GM21526 (cell line): Measurements from ENCODE around the gene PRKCA.
"Not testable (repeated sequence)": the region's sequence is repeated elsewhere in the genome, so short reads cannot be mapped to it uniquely, and the experiment has no call there.

Experiments
- ATAC-seq: cut with Tn5 transposase; IDR thresholded peaks from one replicate; pipeline ENCODE4 v1.9.1; 2021; ENCODE audit warnings: moderate library complexity; ENCODE audit not compliant: unreplicated experiment, low FRiP score

Gene PRKCA

DNA sequence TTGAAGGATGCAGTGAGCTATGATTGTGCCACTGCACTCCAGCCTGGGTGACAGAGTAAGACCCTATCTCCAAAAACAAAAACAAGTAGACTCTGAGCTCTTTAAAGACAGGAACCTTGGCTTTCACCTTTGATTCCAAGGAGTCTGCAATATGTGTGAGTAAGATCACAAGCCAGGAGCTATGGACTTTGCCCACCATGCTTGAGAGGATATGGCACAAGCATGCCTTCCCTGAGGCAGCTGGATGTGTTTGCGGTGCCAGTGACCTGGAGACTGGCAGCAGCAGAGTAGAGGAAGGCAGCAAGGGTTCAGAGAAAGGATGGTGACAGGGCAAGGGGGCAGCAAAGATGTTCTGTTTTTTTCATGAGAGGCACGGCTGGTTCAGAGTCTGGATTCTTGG, 14.5 kb upstream of the PRKCA start:
- no peak for ATAC-seq

DNA sequence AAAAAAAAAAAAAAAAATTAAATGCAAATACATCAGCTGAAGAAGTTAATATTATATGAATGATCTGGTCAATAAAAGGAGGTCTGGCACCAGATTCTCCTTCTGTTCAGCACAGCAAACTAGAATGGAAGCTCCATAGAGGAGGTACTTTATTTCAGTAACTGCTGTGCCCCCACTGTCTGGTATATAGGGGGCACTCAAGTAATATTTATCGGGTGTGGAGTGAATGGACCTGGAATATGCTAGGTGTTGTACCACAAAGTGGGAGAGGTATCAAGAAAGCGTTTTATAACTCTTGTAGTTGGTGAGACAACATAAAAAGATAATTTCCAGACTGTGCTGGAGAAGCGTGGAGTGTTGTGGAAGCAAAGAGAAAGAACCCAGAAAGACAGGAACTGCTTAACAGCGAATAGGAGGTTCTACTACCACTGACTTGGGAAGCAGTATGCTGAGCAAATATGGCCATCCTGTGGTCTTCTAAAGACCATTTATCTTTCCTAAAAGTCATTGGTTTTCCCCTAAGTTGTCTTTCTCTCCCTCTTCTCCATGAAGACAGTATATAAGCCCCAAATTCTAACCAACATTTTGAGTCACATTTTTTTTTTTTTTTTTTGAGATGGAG, 12.2 kb upstream of the PRKCA start:
- ATAC-seq: no peak

DNA sequence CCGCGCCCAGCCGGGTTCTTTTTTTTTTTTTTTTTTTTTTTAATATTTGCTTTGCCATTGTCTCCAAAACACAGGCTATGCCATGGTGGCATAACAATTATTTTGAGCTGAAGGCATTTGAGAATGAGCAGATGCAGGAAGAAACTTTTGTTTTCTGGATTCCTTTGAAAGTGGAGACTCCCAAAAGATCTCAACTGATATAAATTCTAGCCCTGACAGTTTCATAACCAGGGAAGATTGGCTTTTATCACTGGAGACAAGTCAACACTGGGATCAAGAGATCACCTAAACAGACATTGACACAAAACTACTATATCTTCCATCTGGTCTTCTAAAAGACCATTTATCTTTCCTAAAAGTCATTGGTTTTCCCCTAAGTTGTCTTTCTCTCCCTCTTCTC, 10.1 kb upstream of the PRKCA start:
- no peak for ATAC-seq

DNA sequence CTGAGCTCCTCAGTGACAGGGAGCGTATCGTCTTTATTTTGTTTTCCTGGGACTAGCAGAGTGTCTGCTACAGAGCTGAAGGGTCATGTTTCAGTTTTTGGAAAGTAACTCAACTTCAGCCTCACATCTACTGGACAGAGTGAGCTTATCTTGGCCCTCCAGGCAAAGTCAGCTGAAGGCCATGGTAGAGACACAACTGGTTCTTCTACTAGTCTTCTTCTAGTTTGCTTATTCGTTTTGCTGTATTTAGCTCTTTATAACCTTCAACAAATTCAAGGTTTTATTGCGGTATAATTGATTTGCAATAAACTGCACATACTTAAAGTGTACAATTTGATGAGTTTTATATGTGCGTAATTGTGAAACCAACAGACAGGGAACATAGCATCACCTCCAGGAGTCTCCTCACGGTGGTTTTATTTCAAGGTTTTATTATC, 6.1 kb upstream of the PRKCA start:
- no peak for ATAC-seq

DNA sequence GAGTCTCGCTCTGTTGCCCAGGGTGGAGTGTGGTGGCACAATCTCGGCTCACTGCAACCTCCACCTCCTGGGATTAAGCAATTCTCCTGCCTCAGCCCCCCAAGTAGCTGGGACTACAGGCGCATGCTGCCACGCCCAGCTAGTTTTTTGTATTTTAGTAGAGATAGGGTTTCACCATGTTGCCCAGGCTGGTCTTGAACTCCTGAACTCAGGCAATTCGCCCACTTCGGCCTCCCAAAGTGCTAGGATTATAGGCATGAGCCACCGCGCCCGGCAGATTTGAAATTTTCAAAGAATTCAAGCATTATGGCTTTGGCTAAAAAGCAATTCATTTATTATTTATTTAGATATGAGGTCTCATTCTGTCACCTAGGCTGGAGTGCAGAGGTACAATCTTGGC, 5.0 kb upstream of the PRKCA start:
- ATAC-seq: not testable (repeated sequence)

DNA sequence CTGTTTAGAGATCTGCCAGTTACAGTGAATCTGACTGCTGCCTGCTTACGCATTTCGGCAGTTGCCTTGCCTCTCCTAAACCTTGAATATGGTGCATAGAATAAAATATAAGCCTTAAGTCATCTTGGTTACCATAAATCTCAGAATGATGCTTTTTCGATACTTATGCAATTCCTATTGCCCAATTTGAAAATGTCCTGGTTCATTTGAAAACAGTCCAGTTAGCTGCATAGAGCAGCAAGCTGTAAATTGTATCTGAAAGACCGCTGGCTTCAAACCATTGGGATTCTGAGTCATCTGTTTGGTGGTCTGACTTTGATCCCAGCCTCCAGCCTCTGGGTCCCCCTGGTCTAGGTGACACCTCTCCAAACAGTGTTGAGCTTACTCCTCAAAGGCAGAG, 2.7 kb upstream of the PRKCA start:
- no peak for ATAC-seq

DNA sequence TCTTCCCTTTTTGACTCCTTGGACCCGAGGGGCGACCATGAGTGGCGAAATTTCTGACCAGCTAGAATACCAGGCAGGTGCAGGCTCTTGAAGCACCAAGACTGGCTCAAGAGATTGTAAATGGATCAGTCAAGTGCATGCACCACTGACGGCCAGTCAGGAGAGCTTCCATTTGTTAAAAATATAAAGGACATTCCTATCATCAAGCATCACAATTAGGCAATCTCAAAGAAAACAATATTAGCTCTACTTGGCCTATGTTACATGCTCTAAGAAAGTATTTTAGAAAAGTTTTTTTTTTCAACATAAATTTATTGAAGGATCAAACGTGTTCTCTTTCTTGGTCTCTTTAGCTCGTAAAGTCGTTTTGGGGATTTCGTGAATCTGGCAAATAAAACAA, 1.5 kb upstream of the PRKCA start:
- ATAC-seq: no peak

DNA sequence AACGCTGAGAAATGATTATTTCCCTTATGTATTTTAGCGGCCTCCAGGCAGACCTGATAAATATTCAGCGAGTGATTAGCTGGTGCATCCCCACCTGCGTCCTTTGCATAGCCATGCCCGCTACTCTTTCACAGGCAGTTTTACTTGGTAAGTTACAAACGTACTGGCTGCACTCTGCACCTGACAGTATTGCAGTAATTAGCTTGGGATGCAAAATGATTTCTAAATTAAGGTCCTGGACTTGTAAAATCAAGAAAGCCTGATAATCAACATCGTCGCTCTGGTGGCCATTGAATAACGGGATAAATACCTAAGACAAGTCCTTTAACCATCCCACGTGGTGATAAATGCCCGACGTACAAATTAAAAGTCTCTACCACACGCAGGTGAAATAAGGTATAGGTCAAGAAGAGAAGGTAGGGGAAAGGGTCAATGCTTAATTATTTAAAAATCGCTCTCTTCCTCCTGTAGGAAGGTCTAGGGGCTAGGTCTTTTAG, 998 bp upstream of the PRKCA start:
- ATAC-seq: no peak

DNA sequence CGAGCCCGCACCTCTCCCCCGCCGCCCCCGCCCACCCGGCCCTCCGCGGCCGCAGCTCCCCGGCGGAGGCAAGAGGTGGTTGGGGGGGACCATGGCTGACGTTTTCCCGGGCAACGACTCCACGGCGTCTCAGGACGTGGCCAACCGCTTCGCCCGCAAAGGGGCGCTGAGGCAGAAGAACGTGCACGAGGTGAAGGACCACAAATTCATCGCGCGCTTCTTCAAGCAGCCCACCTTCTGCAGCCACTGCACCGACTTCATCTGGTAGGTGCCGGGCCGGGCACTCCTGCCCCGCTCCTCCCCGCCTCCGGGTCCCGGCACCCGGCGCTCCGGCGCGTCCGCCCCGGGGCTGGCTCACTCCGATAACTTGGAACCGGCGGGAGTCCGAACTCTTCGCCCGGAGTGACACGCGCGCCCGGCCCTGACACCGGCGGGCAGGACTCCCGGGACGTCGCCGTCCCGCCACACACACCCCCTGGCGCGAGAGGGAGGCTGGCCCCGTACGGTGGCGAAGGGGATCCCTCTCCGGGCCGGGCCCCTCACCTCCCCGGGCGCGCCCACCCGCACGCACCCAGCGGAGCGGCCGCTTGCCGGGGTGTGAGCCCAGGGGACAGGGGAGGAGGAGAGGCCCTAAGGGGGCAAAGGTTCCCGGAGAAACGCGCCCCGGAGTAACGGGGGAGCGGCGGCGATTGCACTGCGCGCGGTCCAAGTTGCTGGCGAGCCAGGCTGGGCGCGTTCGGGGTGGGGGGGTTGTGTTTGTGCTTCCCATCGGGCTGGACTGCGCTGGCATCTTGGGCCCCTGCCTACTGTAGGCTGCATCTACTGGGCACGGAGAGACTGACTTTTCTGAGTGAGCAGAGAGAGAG, 581 bp downstream of the PRKCA start:
- ATAC-seq: no peak

DNA sequence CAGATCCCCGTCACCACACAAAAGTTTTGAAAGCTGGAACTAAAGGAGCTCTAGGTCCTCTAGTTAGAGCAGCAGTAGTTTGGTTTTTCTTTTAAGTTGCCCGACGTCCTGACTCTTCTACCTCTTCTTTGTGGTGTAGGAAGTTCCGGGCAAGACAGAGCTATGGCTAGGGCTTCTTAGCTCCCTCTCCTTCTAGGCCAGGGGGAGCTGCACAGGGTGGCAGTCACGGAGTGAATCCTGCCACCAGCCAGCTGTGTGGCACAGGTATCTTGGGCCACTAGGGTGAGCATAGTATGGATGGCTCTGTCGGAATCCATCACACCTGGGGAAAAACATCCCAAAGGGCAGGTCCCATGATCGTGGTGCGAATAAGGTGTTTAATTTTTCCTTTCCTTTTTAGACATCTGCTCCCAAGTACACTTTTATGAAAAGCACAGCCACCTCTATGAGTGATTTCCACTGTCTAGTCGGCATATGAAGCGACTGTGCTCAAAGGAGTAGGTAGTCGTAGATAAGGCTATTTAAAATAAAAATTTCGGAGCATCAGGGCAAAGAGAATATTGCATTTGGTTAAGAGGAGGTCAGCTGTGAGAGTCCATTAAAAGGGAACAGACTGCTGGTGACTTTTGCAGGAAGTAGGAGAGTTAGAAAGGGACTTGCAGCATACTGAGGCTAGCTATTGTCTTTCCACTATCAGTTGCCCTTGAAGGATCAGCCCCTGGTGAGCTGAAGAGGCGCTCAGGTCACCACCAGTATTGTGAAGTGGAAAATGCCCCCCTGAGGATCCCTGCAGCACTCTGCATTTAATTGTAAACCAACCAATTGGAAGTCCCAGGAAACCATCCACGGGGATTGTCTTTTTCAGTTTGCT, 2.1 kb downstream of the PRKCA start:
- no peak for ATAC-seq

DNA sequence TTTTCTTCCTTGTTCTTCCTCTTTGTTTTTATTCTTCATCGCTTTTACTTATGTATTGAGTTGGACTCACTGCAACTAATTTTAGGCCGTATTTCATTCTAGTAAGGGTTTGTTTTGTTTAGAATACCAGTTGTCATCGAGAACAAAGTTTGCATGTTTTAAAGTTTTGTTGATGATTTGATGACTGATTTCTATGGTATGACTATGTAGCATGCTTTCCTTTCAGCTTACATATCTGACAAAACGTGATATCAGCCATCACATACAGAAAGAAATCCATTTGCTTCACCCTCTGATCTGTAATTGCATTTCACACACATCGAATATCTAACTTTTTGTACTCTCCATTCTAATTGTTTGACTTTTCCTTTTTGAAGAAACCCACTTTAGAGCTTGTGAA, 4.0 kb downstream of the PRKCA start:
- ATAC-seq: no peak

DNA sequence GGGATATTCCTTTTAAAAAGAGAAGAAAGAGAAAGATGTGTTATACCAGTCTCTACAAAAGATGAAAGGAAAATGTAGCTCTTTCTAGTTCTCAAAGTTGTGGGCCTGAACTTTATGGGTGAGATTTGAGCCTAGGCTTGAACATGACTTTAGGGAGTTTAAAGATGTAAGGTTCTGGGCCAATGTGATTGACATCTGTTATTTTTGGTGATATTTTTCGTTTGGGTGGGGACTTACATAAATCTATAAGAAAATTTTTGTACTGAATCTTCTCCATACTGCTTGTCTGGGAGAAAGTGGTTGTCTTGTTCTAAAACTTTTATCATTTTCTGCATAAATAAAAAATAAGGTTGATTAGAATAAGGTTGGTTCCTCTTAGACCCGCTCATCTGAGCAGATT, 4.8 kb downstream of the PRKCA start:
- no peak for ATAC-seq

DNA sequence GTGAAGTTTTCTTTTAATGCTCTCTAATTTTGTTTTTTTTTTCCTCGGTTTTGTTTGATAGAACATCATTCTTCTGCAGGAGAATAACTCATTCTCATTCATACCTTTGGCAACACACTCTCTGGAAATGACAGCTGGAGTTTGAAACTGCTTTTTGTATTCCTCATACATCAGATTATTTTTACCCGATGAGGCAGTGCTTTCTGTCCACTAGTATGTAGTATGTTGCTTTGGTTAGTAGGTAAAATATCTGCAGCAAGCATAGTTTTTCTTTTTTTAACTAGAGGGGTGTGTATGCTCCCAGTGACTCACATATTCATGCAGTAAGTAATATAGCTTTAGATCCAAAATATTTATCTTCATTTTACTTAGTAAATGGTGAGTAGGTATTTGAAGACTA, 6.4 kb downstream of the PRKCA start:
- no peak for ATAC-seq

DNA sequence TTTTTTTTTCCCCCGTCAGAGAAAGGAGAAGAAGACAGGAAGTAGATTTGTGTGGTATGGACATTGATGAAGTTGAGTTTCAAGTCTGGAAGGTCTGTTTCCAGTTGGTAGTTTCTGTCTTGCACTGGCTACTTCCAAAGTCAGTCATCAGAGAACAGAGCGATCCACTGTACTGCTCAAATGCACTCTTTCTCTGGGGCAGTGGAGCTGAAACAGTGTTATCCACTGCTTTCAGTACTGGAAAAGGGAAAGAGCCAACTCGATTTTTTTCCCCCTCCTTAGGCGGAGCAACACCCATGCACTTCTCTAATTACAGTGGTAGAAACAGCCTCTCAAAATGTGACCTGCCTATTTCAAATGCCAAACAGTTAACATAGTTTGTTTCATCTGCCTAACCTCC, 7.4 kb downstream of the PRKCA start:
- ATAC-seq: no peak

DNA sequence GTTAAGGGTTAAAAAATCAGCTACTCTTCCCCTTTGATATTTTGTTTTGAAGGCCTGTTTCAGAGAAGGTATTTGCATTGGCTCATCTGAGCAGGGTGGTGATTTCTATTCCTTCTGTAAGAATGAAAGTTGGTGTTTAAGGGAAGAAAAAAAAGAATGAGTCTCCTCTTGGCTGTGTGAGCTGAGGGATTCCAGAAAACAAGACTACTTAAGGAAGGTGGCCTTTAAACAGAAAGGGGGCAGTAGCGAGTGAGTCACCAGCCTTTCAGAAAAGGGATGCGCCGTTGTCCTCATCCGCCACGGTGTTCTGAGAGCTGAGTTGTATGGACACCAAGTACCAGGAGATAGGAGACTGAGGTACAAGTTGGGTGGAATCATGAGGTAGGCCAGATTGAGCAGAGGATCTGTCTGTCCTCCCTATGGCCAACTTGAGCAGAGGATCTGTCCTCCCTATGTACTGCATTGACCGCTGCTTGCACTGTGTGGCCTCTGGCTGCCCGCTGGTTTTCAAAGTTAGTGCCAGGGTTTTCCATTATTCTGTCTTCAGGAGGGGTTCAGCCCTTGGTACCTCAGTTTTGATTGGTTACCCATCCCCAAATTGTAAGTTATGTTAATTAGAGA, 8.2 kb downstream of the PRKCA start:
- no peak for ATAC-seq

DNA sequence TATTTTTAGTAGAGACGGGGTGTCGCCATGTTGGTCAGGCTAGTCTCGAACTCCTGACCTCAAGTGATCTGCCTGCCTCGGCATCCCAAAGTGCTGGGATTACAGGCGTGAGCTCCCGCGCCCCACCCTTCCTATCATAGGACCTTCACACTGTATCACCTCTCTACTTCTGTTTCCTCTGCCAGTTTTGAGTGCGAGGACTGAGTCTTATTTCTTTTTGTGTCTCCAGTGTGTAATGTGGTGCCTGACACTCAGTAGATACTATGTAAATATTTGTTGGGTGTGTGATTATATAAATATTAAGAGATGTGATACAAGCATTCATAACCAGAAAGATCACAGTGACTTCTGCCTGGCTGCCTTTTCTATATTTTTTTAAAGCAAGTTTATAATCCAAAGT, 10.5 kb downstream of the PRKCA start:
- ATAC-seq: no peak

DNA sequence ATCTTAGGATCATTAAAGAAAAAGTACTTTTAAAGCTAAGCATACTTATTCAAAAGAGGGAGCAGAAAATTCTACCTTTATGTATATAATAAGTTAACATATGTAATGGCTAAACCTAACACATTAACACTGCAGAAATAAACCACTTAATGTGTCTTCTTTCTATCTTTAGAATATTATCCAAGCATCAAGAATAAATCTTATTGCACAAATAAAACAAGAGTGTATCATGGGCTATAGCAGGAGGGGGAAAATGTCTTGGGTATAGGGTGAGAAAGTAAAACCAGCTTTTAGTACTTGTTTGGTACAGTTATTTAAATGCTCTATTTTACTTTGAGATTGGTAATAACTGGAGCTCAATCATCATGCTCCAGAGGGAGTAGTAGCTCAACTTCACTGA, 10.9 kb downstream of the PRKCA start:
- ATAC-seq: no peak

DNA sequence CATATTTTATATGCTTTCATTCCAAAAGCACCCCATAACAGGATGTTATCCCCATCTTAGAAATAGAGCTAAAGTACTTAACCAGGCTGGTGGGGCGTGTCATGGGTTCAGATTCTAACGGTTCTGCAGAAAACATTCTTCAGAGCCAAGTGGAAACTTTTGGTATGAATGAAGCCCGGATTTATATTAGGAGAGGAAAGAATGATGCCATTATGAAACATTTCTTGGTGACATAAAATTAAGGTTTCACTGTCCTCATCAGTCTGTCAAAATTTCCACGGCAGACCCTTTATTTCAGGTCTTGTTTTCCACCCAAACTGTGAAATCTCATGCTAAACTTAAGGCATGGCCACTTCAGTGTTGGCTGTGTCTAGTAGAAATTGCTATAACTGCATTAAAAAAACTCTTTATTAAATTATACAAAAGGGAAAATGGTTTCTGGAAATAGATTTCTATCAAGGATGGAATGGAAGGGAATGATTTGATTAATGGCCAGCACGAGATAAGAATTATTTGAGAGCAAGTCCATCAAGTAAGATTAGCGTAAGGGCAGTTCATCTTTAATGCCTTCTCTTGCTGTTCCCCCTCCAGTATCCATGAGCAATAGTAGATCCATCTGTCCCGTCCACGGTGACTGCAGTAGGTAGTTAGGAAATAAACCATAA, 11.7 kb downstream of the PRKCA start:
- no peak for ATAC-seq

DNA sequence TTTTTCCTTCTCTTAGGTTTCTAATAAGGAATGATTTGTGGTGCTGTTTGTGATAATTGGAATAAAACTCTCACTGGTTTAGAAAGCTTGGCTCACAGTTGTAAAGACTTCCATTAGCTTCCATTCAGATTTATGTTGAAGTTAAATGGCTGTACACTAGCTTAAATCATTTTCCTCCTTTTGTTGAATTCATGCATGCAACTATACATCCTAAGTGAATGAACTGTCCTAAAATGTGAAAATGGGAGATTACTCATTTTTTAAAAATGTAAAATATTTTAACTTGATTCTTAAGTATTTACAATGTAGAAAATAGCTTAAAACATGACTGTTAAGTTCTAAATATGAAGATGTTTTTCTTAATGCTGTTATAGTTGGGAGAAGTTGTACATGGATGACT, 15.2 kb downstream of the PRKCA start:
- no peak for ATAC-seq

DNA sequence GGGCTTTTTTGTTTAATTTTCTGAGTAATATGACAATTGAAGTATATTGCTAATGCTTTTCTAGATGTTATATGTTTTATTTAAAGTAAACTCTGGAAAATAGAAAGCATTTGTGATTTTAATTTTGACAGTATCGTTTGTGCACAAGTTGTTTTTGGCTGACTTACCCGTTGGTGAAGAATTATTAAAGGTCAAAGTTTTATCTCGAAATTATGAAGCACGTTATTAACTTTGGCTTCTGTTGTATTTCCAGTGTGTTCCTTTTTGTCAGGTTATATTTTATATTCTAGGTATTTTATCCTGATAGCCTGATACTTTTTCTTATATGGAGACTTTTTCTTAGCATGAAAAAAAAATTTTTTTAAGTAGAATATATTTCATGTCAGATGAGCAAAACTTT, 16.8 kb downstream of the PRKCA start:
- ATAC-seq: no peak
